HEK293T (cell line): Measurements from ENCODE around the gene PRIM1.

Experiments used
- CTCF ChIA-PET: fragments of 350-600 bp; formaldehyde crosslinking; extraction: SDS; loops from one replicate; lab custom pipeline; 2021; ENCODE audit warnings: antibody characterized with exemption, inconsistent platforms; lab: Yijun Ruan, JAX
- POLR2A ChIA-PET: fragments of 350-600 bp; formaldehyde crosslinking; extraction: SDS; loops from one replicate; lab custom pipeline; 2020; ENCODE audit warnings: antibody characterized with exemption, inconsistent platforms; lab: Yijun Ruan, JAX
- DNase-seq: peaks from one replicate; pipeline ENCODE4 v3.0.0; 2012; ENCODE audit warnings: mixed read lengths; ENCODE audit errors: extremely low spot score
- ARNT ChIP-seq: fragments of 450-650 bp; IDR thresholded peaks from 2 replicates; pipeline ENCODE4 v1.6.1; 2017; ENCODE audit warnings: mild to moderate bottlenecking
- BHLHE40 ChIP-seq: fragments of 450-650 bp; IDR thresholded peaks from 2 replicates; pipeline ENCODE4 v1.6.1; 2016; ENCODE audit warnings: mild to moderate bottlenecking, moderate library complexity, borderline replicate concordance
- CTBP1 ChIP-seq: fragments of 450-650 bp; IDR thresholded peaks from 2 replicates; pipeline ENCODE4 v1.6.1; 2016; ENCODE audit warnings: borderline replicate concordance
- ELF4 ChIP-seq: fragments of 450-650 bp; IDR thresholded peaks from 2 replicates; pipeline ENCODE4 v1.6.1; 2017; ENCODE audit warnings: antibody characterized with exemption
- FOXA1 ChIP-seq: fragments of 450-650 bp; IDR thresholded peaks from 2 replicates; pipeline ENCODE4 v1.6.1; 2016; ENCODE audit warnings: mild to moderate bottlenecking
- FOXK2 ChIP-seq: fragments of 450-650 bp; IDR thresholded peaks from 2 replicates; pipeline ENCODE4 v1.6.1; 2016; ENCODE audit warnings: mild to moderate bottlenecking
- FOXM1 ChIP-seq: fragments of 450-650 bp; IDR thresholded peaks from 2 replicates; pipeline ENCODE4 v1.6.1; 2017; ENCODE audit warnings: mild to moderate bottlenecking, borderline replicate concordance
- HDGF ChIP-seq: fragments of 450-650 bp; IDR thresholded peaks from 2 replicates; pipeline ENCODE4 v1.6.1; 2017; ENCODE audit warnings: antibody characterized with exemption, borderline replicate concordance
- L3MBTL2 ChIP-seq: fragments of 450-650 bp; conservative IDR thresholded peaks from 2 replicates; pipeline ENCODE4 v1.6.1; 2016; ENCODE audit warnings: mild to moderate bottlenecking
- LEF1 ChIP-seq: fragments of 450-650 bp; IDR thresholded peaks from 2 replicates; pipeline ENCODE4 v1.6.1; 2017; ENCODE audit warnings: mild to moderate bottlenecking, borderline replicate concordance
- NFRKB ChIP-seq: fragments of 450-650 bp; IDR thresholded peaks from 2 replicates; pipeline ENCODE4 v1.6.1; 2016; ENCODE audit warnings: mild to moderate bottlenecking, moderate library complexity
- SP1 ChIP-seq: fragments of 450-650 bp; IDR thresholded peaks from 2 replicates; pipeline ENCODE4 v1.6.1; 2017
- SUZ12 ChIP-seq: fragments of 450-650 bp; IDR thresholded peaks from 2 replicates; pipeline ENCODE4 v1.6.1; 2016; ENCODE audit warnings: mild to moderate bottlenecking
- TARDBP ChIP-seq: fragments of 450-650 bp; IDR thresholded peaks from 2 replicates; pipeline ENCODE4 v1.6.1; 2016
- ZNF384 ChIP-seq: fragments of 450-650 bp; IDR thresholded peaks from 2 replicates; pipeline ENCODE4 v1.6.1; 2016
- TF ChIP-seq, protein P1 (sequence below): fragments of 450-650 bp; IDR thresholded peaks from 2 replicates; pipeline ENCODE4 v1.6.1; 2016

Gene PRIM1

DNA sequence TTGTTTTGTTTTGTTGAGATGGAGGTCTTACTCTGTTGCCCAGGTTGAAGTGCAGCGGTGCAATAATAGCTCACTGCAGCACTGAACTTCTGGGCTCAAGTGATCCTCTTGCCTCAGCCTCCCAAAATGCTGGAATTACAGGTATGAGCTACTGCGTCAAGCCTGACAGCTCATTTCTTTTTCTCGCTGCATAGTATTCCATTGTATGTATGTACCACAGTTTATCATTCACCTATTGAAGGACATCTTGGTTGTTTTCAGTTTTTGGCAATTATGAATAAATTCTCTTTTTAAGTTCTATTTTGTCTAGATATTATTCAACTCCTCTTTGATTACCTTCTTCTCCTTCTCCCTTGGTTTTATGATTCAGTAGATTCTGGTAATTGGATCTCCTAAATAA is 24.5 kb upstream of the PRIM1 start:
- DNase-seq = no peak
- POLR2A ChIA-PET = no interaction called here
- CTCF ChIA-PET = no interaction called here
- TF ChIP-seq NFRKB (no peak), HDGF (no peak), FOXM1 (no peak), FOXK2 (no peak), SP1 (no peak), CTBP1 (no peak), FOXA1 (no peak), ELF4 (no peak), TARDBP (no peak), LEF1 (no peak), ARNT (no peak)
- TF ChIP-seq, protein P1, sequence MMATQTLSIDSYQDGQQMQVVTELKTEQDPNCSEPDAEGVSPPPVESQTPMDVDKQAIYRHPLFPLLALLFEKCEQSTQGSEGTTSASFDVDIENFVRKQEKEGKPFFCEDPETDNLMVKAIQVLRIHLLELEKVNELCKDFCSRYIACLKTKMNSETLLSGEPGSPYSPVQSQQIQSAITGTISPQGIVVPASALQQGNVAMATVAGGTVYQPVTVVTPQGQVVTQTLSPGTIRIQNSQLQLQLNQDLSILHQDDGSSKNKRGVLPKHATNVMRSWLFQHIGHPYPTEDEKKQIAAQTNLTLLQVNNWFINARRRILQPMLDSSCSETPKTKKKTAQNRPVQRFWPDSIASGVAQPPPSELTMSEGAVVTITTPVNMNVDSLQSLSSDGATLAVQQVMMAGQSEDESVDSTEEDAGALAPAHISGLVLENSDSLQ = no peak

DNA sequence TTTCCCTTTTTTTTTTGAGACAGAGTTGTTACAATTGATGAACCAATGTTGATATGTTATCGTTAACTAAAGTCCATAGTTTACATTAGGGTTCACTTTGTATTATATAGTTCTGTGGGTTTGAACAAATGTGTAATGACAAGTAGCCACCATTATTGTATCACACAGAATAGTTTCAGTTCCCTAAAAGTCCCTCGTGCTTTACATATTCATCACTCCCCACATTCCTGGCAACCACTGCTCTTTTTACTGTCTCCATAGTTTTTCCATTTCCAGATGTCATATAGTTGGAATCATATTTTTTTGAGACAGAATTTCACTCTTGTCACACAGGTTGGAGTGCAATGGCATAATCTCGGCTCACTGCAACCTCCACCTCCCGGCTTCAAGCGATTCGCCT is 23.5 kb upstream of the PRIM1 start:
- CTCF ChIA-PET = interaction anchor here (0.6 kb wide), 1 partner anchor 155 kb away, joined by 4 read pairs; no protein-coding TSS in a partner anchor
- TF ChIP-seq CTBP1 (no peak), FOXA1 (no peak), LEF1 (no peak), ZNF384 (no peak), SUZ12 (no peak), FOXM1 (no peak), FOXK2 (no peak), BHLHE40 (no peak), NFRKB (no peak), TARDBP (no peak)
- TF ChIP-seq, protein P1 = no peak
- no peak for DNase-seq
- POLR2A ChIA-PET = no interaction called here

DNA sequence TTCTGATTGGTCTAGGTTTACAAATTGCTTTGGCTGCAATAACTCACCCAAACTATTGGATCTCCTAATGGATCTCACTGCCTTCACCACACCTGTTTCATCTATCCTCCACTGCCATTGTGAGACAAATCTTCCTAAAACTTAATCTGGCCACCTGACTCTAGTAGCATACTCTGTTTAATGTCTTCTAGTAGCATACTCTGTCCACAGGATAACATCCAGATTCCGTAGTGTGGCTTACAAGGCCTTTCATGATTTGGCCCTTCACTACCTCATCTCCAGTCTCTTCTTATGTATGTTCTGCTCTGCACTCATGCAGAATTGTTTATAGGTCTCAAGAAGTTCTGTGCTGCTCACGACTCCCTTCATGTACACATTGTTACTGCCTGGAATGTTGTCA is 21.0 kb upstream of the PRIM1 start:
- ChIA-PET POLR2A (no interaction called here), CTCF (no interaction called here)
- no peak for DNase-seq
- no peak for TF ChIP-seq FOXK2
- no peak for TF ChIP-seq ARNT
- no peak for TF ChIP-seq ELF4
- no peak for TF ChIP-seq SP1
- TF ChIP-seq TARDBP = no peak
- no peak for TF ChIP-seq FOXM1
- no peak for TF ChIP-seq HDGF
- TF ChIP-seq BHLHE40 = no peak

DNA sequence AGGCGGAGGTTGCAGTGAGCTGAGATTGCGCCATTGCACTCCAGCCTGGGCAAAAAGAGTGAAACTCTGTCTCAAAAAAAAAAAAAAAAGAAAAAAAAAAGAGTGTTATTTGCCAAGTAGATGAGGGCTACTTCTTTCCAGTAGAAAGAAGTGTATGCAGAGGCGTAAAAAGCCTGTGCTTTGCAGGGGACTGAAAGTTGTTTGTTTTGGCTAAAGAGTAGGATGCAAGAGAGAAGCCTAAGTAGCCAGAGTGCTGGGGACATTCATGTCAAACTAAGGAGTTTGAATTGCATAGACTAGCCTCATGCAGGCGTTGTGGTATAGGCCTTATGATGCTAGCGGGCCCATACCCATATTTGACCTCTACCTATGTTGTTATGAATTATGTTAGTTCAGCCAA is 20.5 kb upstream of the PRIM1 start:
- DNase-seq = no peak
- POLR2A ChIA-PET = no interaction called here
- TF ChIP-seq ZNF384 (no peak), HDGF (no peak), L3MBTL2 (no peak), CTBP1 (no peak), FOXM1 (no peak), NFRKB (no peak), LEF1 (no peak), SUZ12 (no peak), ELF4 (no peak), BHLHE40 (no peak), ARNT (no peak), FOXK2 (no peak), TARDBP (no peak), SP1 (no peak), FOXA1 (no peak)
- TF ChIP-seq, protein P1 = no peak
- CTCF ChIA-PET = no interaction called here

DNA sequence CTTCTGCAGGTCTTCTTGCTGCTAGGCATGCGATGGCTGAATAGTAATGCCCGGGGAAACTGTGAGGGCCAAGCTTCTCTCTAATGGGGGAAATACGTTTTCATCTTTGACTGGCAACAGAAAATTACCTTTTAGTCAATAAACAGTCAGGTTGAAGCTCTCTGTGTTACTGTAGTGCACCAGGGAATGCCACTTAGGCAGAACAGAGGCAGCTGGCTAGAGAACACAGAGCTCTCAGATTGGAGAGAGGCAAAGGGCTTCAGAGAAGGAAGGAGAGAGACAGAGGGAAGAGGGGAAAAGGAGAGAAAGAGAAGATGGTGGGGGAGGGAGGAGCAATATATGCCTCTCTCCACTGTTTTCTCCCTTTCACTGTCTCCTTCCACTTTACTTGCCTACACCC is 17.7 kb upstream of the PRIM1 start:
- ChIA-PET POLR2A (no interaction called here), CTCF (interaction anchor here (0.5 to 0.6 kb wide), 2 partner anchors 9 to 413 kb away, joined by 3 to 4 read pairs; no protein-coding TSS in a partner anchor)
- DNase-seq = no peak
- TF ChIP-seq ARNT (no peak), SUZ12 (no peak), LEF1 (no peak), BHLHE40 (no peak), TARDBP (no peak), ZNF384 (no peak), FOXK2 (no peak), CTBP1 (no peak), HDGF (no peak), FOXA1 (no peak), FOXM1 (no peak)

DNA sequence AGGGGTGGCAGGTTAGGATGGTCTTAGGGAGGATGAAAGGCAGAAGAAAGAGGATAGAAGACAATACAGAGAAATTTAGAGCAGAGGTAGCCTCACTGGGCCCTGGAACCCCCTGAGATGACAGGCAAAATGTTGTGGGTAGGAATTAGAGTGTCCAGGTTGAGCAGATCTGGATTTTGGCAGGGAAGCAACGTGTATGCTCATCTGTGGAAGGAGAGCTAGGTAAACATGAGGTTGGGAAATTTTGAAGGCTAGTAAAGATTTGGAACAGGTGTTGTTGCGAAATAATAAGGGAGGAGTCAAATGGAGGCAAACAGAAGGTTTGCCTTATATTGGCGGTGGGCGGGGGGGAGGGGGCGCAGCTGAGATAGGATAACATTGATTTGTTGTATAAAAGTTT is 16.3 kb upstream of the PRIM1 start:
- ChIA-PET CTCF (no interaction called here), POLR2A (interaction anchor here (0.9 kb wide), 1 partner anchor 14 kb away, joined by 3 read pairs; no protein-coding TSS in a partner anchor)
- TF ChIP-seq NFRKB = no peak
- no peak for TF ChIP-seq SP1
- TF ChIP-seq LEF1 = no peak
- no peak for TF ChIP-seq ARNT
- no peak for TF ChIP-seq SUZ12
- no peak for TF ChIP-seq ELF4
- TF ChIP-seq FOXK2 = no peak
- no peak for TF ChIP-seq BHLHE40
- TF ChIP-seq, protein P1 = no peak
- no peak for DNase-seq
